Breast epithelium (tissue), 4 donors: ENCODE measurements around the gene NACAD. TPM values are rescaled to one million over a fixed set of nuclear protein-coding genes. Genes with fewer than 3 reads are reported as not detected.

Experiments
- DNase-seq, 2 donors: peaks; one replicate each; pipeline ENCODE4 v3.0.0-alpha.2; 2019; ENCODE audit warnings: low spot score in 2 of 2
- H3K27ac ChIP-seq, 2 donors: fragments of 200-600 bp; sonication (generic) in 1 of 2; one replicate each; pipeline ENCODE4 v1.5.1; 2016 to 2019; ENCODE audit warnings: mild to moderate bottlenecking in 1 of 2
- H3K27me3 ChIP-seq, 2 donors: fragments of 200-600 bp; sonication (generic) in 1 of 2; one replicate each; pipeline versions ENCODE4 v1.5.1 to v1.6.0; 2017 to 2019; ENCODE audit warnings: control low read depth in 1 of 2, mild to moderate bottlenecking in 1 of 2
- H3K36me3 ChIP-seq: fragments of 200-600 bp; one replicate; pipeline ENCODE4 v1.5.1; 2019
- H3K4me1 ChIP-seq, 2 donors: fragments of 200-600 bp; sonication (generic); one replicate each; pipeline ENCODE4 v1.5.1; 2016 to 2019; ENCODE audit warnings: control low read depth in 1 of 2
- H3K4me3 ChIP-seq, 3 donors: fragments of 200-600 bp; sonication (generic); 1 replicate in 2 of 3; 2 replicates in 1 of 3; pipeline ENCODE4 v1.5.1; 2016 to 2019; ENCODE audit warnings: mild to moderate bottlenecking in 3 of 3, moderate library complexity in 2 of 3
- H3K9me3 ChIP-seq, 2 donors: fragments of 200-600 bp; sonication (generic) in 1 of 2; one replicate each; pipeline ENCODE4 v1.5.1; 2016 to 2019; ENCODE audit warnings: control low read depth in 1 of 2
- POLR2A ChIP-seq: fragments of 450-650 bp; IDR thresholded peaks from one replicate; pipeline ENCODE4 v1.6.1; 2016; ENCODE audit warnings: antibody characterized with exemption, mild to moderate bottlenecking, moderate library complexity
- POLR2AphosphoS5 ChIP-seq, 3 donors: sonication (generic); formaldehyde crosslinking; IDR thresholded peaks; one replicate each; pipeline ENCODE4 v1.6.1; 2017; ENCODE audit warnings: antibody characterized with exemption in 3 of 3
- intact Hi-C: fragments of 100-400 bp; cut with DNase I; formaldehyde crosslinking; loops from one replicate; pipeline ENCODE4 v1.15.1; 2023; ENCODE audit warnings: low total_unique reads
- total RNA-seq, 3 donors: library from RNA; depleted of rRNA; stranded (reverse); fragments of >200 nt; gene quantifications; one replicate each; pipeline ENCODE4 v1.1.0, GENCODE V29; 2016
- TF ChIP-seq, protein P1 (sequence below), 3 donors: fragments of 450-650 bp; IDR thresholded peaks; one replicate each; pipeline ENCODE4 v1.5.1; 2016 to 2017; ENCODE audit warnings: antibody characterized with exemption in 3 of 3, mild to moderate bottlenecking in 3 of 3, moderate library complexity in 3 of 3

NACAD gene
- total RNA-seq, 3 donors from 2014 or later = 1.2 to 7.5 (median 3.2) TPM

DNA sequence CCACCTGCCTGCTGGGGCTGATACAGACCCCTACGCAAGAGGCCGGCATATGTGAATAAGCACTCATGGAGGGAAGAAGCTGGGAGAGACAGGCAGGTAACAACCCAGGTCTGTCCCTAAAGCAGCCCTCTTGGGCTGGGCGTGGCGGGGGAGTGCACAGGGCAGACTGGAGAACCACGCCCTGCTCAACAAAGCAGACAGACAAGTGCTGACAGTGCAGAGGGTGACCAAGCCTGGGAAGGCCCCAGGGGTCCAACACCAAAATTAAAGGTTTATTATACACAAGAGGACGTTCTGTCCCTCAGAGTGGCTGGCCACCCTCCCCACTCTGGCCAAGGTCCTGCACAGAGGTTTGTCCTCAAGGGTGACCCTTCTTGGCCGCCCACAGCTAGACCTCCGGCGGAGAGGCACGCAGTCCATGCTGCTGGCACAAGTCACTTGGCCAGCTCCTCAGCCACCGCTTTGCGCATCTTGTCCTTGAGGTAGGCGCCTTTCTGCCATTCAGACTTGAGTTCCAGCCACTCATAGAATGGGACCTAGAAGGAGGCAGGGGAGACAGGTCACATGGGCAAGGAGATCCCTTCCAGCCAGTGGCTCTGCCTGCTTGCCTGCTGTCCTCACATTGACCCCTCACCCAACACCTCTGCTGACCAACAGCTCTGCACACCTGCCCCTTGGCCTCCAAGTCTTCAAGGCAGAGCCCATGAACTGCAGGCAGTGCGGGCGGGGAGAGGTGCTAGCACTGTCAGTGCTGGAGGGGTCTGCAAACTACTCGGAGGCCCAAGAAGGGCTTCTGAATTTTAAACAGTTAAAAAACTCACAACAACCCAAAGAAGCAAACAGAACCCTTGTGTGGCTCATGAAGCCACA lies 11.4 kb upstream of the NACAD start:
- intact Hi-C loops = no loop called here
- no peak for DNase-seq
- no peaks in the 10 kb centered on the region for H3K4me1 ChIP-seq
- H3K27ac ChIP-seq = no peak overlapping the region
- H3K9me3 ChIP-seq = no peaks in the 10 kb centered on the region
- TF ChIP-seq POLR2A (no peak), POLR2AphosphoS5 (IDR thresholded peaks at IDR 0.05) (no peak)
- TF ChIP-seq, protein P1, sequence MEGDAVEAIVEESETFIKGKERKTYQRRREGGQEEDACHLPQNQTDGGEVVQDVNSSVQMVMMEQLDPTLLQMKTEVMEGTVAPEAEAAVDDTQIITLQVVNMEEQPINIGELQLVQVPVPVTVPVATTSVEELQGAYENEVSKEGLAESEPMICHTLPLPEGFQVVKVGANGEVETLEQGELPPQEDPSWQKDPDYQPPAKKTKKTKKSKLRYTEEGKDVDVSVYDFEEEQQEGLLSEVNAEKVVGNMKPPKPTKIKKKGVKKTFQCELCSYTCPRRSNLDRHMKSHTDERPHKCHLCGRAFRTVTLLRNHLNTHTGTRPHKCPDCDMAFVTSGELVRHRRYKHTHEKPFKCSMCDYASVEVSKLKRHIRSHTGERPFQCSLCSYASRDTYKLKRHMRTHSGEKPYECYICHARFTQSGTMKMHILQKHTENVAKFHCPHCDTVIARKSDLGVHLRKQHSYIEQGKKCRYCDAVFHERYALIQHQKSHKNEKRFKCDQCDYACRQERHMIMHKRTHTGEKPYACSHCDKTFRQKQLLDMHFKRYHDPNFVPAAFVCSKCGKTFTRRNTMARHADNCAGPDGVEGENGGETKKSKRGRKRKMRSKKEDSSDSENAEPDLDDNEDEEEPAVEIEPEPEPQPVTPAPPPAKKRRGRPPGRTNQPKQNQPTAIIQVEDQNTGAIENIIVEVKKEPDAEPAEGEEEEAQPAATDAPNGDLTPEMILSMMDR (IDR thresholded peaks at IDR 0.05) = no peak
- no peak overlapping the region for H3K4me3 ChIP-seq
- H3K36me3 ChIP-seq = peaks cover 31% of the 10 kb centered on the region
- no peaks in the 10 kb centered on the region for H3K27me3 ChIP-seq

DNA sequence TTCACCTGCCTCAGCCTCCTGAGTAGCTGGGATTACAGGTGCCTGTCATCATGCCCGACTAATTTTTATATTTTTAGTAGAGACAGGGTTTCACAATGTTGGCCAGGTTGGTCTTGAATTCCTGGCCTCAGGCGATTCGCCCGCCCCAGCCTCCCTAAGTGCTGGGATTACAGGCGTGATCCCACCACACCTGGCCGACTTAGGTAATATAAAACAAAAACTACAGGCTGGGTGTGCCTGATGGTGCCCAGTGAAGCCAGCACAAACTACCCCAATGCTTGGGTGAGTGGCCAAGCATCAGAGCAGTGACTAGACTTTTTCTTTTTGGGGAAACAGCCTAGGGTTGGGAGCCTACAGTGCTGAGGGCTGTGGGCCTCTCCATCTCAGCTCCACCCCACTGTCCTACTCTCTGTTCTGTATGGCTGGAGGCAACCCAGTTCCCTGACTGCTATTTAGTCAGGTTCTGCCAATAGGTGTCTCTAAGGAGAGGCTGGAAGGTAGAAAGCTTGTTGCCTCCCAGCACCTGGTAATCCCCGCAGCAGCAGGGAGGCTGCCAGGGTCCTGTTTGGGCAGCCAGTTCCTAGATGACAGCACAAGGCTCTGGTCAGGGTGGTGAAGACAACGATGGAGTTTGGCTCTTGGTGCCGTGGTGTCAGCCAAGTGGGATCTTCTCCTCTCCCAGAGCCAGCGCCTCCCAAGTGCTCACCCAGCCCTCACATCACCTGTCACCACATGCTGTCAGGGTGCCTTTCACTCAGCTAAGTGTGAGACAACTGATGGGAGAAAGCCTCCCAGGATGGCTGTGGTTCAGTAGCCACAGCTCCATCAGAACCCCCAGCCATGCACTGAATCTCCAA lies 10.4 kb upstream of the NACAD start:
- no peak for TF ChIP-seq POLR2A
- TF ChIP-seq POLR2AphosphoS5 (IDR thresholded peaks at IDR 0.05) = no peak
- TF ChIP-seq, protein P1 (IDR thresholded peaks at IDR 0.05) = no peak
- no peak overlapping the region for H3K27ac ChIP-seq
- H3K9me3 ChIP-seq = no peaks in the 10 kb centered on the region
- intact Hi-C loops = no loop called here
- H3K36me3 ChIP-seq = peaks cover 22% of the 10 kb centered on the region
- no peaks in the 10 kb centered on the region for H3K27me3 ChIP-seq
- no peaks in the 10 kb centered on the region for H3K4me1 ChIP-seq
- no peak overlapping the region for H3K4me3 ChIP-seq
- DNase-seq = no peak

DNA sequence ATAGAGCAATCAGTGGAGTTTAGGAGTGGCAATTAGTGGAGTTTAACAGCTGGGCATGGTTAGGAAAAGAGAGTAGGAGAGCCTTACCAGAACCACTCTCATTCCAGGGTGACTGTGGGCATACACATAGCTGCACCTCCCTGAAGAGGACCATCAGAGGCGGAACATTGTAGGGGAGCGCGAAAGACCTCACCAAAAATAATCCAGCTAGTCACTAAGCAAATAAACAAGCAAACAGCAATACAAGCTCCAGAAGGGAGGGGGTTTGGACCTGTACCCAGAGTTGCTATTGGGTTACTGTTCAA lies 4.1 kb upstream of the NACAD start:
- no peak overlapping the region for H3K27ac ChIP-seq
- TF ChIP-seq POLR2AphosphoS5 (IDR thresholded peaks at IDR 0.05) (no peak), POLR2A (no peak)
- TF ChIP-seq, protein P1 (IDR thresholded peaks at IDR 0.05) = no peak
- intact Hi-C loops = no loop called here
- DNase-seq = no peak
- H3K9me3 ChIP-seq = no peaks in the 10 kb centered on the region
- H3K36me3 ChIP-seq = no peaks in the 10 kb centered on the region
- no peaks in the 10 kb centered on the region for H3K27me3 ChIP-seq
- H3K4me1 ChIP-seq = no peaks in the 10 kb centered on the region
- no peak overlapping the region for H3K4me3 ChIP-seq

DNA sequence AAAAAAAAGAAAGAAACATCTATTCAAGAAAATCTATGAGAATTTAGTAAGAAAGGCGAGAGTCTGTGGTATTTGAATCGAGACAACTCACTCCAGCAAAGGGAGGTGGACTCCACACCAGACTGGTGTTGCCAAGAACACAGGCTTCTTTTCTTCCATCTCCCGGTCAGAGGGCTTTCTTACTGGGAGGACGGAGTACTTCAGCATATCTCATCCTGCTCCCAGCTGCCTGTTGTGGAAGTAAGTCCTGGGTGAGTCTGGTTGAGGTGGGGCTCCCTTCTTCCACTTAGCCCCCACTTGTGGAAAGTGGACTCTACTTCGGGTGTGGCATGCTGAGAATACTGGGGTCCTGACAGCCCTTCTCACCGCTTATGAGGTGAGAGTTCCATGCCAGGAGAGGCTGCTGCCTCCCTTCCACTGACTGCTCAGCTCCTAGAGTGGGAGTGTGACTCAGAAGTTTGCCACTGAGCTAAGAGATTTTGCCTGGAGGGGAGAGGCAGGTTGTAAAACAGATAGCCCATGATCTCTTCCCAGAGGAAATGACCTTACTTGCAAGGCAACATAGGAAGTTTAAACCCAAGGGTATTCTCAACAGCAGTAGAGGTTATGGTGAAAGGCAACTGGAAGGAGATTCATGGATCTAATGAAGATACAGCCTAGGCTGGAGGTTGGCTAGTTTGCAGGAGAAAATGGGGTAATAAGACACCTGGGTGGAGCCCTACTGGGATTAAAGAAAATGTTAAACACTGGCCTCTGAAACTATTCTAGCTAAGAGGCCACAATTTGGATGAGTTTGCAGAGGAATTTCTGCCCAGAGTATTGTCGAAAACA lies 3.5 kb upstream of the NACAD start:
- no peaks in the 10 kb centered on the region for H3K9me3 ChIP-seq
- H3K36me3 ChIP-seq = no peaks in the 10 kb centered on the region
- H3K4me3 ChIP-seq = no peak overlapping the region
- no peak for DNase-seq
- no peaks in the 10 kb centered on the region for H3K4me1 ChIP-seq
- no peak overlapping the region for H3K27ac ChIP-seq
- H3K27me3 ChIP-seq = no peaks in the 10 kb centered on the region
- TF ChIP-seq POLR2A = no peak
- TF ChIP-seq POLR2AphosphoS5 (IDR thresholded peaks at IDR 0.05) = no peak
- TF ChIP-seq, protein P1 (IDR thresholded peaks at IDR 0.05) = no peak
- intact Hi-C loops = no loop called here
